HG03159 (cell line): ENCODE measurements around the gene DUT.
"Not testable (repeated sequence)": the region's sequence is repeated elsewhere in the genome, so short reads cannot be mapped to it uniquely, and the experiment has no call there.

Experiments
- ATAC-seq: cut with Tn5 transposase; IDR thresholded peaks from one replicate; pipeline ENCODE4 v1.9.1; 2021; ENCODE audit warnings: mild to moderate bottlenecking, moderate library complexity; ENCODE audit not compliant: unreplicated experiment

The DUT gene

GRCh38 chr15:48326180-48326579 is 5.0 kb upstream of the DUT start:
- ATAC-seq = not testable (repeated sequence)

- no peak for ATAC-seq
Observed at GRCh38 chr15:48330105-48330785, 984 bp upstream of the DUT start.

GRCh38 chr15:48331796-48332641 is 790 bp downstream of the DUT start:
- ATAC-seq = peak; percentile 46

GRCh38 chr15:48332642-48333034 is 1.4 kb downstream of the DUT start:
- ATAC-seq = no peak

- ATAC-seq = no peak
Observed at GRCh38 chr15:48333540-48333939, 2.3 kb downstream of the DUT start.

- no peak for ATAC-seq
Observed at GRCh38 chr15:48334260-48334659, 3.0 kb downstream of the DUT start.

GRCh38 chr15:48336940-48337339 is 5.7 kb downstream of the DUT start:
- no peak for ATAC-seq

- no peak for ATAC-seq
Observed at GRCh38 chr15:48337607-48338006, 6.4 kb downstream of the DUT start.

GRCh38 chr15:48340111-48340510 is 8.9 kb downstream of the DUT start:
- ATAC-seq = no peak

- no peak for ATAC-seq
Observed at GRCh38 chr15:48343865-48344264, 12.6 kb downstream of the DUT start.

GRCh38 chr15:48345516-48345915 is 14.3 kb downstream of the DUT start:
- ATAC-seq = no peak

- ATAC-seq = peak; percentile 89
Observed at GRCh38 chr15:48352474-48353072, 21.3 kb downstream of the DUT start.

GRCh38 chr15:48354694-48355303 is 23.6 kb downstream of the DUT start:
- ATAC-seq = no peak

- no peak for ATAC-seq
Observed at GRCh38 chr15:48355377-48355776, 24.1 kb downstream of the DUT start.

GRCh38 chr15:48358229-48359152 is 27.3 kb downstream of the DUT start:
- no peak for ATAC-seq

GRCh38 chr15:48360841-48361240 is 29.6 kb downstream of the DUT start:
- ATAC-seq = no peak

GRCh38 chr15:48361685-48362084 is 30.5 kb downstream of the DUT start:
- no peak for ATAC-seq

GRCh38 chr15:48363474-48363873 is 32.2 kb downstream of the DUT start:
- no peak for ATAC-seq

- no peak for ATAC-seq
Observed at GRCh38 chr15:48365575-48365974, 34.3 kb downstream of the DUT start.

- ATAC-seq = no peak
Observed at GRCh38 chr15:48366584-48367312, 35.5 kb downstream of the DUT start.
